Loucy (cell line): Measurements from ENCODE around the gene CDK8.

Source experiments
- EZH2phosphoT487 ChIP-seq: fragments of 200-600 bp; IDR thresholded peaks from 2 replicates; pipeline ENCODE4 v1.6.1; 2018; ENCODE audit warnings: antibody characterized with exemption, mild to moderate bottlenecking, moderate library complexity, borderline replicate concordance
- TF ChIP-seq, protein P1 (sequence below): fragments of 200-600 bp; sonication (generic); conservative IDR thresholded peaks from 2 replicates; pipeline ENCODE4 v1.5.1; 2014; ENCODE audit warnings: mild to moderate bottlenecking, antibody characterized with exemption, low read length

- TF ChIP-seq, protein P1, sequence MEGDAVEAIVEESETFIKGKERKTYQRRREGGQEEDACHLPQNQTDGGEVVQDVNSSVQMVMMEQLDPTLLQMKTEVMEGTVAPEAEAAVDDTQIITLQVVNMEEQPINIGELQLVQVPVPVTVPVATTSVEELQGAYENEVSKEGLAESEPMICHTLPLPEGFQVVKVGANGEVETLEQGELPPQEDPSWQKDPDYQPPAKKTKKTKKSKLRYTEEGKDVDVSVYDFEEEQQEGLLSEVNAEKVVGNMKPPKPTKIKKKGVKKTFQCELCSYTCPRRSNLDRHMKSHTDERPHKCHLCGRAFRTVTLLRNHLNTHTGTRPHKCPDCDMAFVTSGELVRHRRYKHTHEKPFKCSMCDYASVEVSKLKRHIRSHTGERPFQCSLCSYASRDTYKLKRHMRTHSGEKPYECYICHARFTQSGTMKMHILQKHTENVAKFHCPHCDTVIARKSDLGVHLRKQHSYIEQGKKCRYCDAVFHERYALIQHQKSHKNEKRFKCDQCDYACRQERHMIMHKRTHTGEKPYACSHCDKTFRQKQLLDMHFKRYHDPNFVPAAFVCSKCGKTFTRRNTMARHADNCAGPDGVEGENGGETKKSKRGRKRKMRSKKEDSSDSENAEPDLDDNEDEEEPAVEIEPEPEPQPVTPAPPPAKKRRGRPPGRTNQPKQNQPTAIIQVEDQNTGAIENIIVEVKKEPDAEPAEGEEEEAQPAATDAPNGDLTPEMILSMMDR: no peak
- TF ChIP-seq EZH2phosphoT487: no peak
Observed at GRCh38 chr13:26422036-26422435, 168.1 kb downstream of the CDK8 start.
